Esophagus mucosa (tissue), 1 donor: ENCODE measurements around the gene ANLN. TPM values are rescaled to one million over a fixed set of nuclear protein-coding genes. Genes with fewer than 3 reads are reported as not detected.
"Not testable (repeated sequence)": the region's sequence is repeated elsewhere in the genome, so short reads cannot be mapped to it uniquely, and the experiment has no call there.

Experiments used
- ATAC-seq: fragments of 200-7000 bp; cut with Tn5 transposase; one replicate; pipeline ENCODE4 v1.9.1; 2020
- total RNA-seq: library from RNA; stranded (reverse); gene quantifications from one replicate; pipeline ENCODE4 v1.2.4, GENCODE V29; 2023
- donor health status: DM: yes; HTN: yes; CAD: no.

ANLN gene
- total RNA-seq, 1 donor from 2014 or later, result 43.2 TPM

DNA sequence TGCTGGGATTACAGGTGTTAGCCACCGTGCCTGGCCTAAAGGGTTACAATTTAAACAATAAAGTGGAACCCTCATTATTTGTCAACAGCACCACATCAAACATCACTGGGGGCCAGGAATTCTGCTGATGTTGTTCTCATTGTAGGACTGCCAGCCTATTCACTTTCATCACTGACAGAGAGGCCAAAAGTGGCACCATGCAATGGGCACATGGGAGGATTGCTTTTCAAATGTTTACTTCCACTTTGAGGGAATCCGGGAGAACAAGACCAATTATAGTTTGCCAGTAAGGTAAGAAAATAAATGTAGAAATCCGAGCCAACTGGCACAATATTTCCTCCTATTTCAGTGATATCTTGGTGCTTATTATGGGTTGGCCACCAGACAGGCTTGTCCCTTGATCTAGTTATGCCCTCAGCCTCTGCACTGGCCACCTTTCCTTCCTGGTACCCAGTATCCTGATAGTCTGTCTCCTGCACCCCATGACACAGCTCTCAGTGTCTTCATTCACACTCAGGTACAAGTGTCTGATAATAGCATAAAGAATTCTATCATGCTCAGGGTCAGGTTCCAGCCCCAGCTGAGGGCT, 82.6 kb downstream of the ANLN start:
- ATAC-seq, result no peak

DNA sequence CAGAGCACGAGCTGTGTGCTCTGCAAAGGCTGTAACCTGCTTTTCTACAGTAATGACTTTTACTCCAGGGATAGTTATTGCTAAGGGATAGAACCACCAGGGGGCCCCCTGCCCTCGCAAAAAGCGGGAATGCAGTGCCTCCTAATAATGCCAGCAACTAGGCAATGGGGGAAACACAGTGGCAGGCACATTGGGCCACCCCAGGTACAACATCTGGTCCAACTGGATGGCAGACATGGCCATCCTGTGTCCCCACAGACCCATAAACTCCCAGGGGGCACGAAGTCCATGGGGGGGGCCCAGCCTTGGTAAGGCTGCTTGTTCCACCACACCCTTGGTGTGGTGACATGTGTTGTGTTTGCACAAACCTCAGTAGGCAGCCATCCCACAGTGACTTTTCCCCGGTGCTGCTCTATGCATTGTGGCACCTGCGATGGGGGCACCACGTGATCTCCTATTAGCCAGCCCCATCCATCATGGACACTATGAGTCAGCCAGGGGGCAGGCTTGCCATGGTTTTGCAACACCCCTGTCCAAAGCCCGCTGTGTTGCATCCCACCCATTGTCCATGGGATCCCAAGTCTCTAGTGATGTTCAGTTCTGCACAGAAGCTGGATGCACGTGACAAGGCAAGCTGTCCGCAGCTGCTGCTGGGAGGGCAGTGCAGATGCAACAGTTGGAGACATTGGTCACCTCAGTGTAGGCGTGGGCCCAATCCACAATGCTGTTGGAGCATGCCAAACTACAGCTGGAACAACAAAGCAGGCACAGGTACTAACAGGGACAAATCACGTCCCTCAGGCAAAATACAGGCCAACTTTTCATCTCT, 84.0 kb downstream of the ANLN start:
- ATAC-seq, result peak; percentile 71

- ATAC-seq, result no peak
Measured at GRCh38 chr7:36474283-36475010, 84.8 kb downstream of the ANLN start.

- no peak for ATAC-seq
Measured at GRCh38 chr7:36475011-36475342, 85.3 kb downstream of the ANLN start.

- ATAC-seq, result no peak
Measured at GRCh38 chr7:36475381-36475780, 85.7 kb downstream of the ANLN start.

DNA sequence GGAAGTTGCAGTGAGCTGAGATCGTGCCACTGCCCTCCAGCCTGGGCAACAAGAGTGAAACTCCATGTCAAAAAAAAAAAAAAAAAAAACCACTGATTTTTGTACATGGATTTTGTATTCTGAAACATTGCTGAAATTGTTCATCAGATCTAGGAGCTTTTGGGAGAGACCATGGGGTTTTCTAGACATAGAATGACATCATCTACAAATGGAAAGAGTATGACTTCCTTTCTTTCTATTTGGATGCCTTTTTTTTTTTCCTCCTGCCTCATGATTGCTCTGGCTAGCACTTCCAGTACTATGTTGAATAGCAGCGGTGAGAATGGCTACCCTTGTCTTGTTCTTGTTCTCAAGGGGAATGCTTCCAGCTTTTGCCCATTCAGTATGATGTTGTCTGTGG, 89.1 kb downstream of the ANLN start:
- no peak for ATAC-seq

DNA sequence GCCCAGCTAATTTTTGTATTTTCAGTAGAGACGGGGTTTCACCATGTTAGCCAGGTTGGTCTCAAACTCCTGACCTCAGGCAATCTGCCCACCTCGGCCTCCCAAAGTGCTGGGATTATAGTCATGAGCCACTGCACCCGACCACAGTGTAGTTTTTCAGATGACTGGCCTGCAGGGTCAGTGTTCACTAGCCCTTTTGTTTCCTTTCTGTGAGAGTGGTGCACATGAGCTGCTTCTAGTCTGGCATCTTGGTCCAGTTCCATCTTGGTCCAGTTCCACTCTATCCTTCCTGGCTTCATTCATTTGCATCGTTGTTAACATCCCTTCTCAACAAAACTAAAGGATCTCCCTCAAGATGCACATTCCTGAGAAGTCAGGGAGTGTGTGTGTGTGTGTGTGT, 94.2 kb downstream of the ANLN start:
- not testable (repeated sequence) for ATAC-seq

- no peak for ATAC-seq
Measured at GRCh38 chr7:36484265-36484664, 94.6 kb downstream of the ANLN start.

DNA sequence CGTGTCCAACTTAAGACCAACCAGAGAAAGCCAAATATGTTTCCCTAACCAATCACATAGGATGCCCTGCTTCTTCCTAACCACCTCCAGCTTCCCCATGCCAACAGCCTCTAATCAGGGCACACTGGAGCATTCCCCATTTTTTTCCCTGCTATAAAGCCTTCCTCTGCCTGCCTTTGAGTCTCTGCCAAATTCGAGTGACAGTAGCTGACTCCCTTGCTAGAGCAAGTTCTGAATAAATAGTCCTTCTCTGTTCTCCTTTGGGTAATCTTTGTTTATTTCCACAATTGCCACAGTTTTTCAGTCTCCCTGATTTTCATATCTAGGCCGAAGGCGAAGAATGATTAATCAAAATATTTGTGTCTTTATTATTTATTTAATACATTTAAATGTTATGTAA, 96.7 kb downstream of the ANLN start:
- no peak for ATAC-seq

DNA sequence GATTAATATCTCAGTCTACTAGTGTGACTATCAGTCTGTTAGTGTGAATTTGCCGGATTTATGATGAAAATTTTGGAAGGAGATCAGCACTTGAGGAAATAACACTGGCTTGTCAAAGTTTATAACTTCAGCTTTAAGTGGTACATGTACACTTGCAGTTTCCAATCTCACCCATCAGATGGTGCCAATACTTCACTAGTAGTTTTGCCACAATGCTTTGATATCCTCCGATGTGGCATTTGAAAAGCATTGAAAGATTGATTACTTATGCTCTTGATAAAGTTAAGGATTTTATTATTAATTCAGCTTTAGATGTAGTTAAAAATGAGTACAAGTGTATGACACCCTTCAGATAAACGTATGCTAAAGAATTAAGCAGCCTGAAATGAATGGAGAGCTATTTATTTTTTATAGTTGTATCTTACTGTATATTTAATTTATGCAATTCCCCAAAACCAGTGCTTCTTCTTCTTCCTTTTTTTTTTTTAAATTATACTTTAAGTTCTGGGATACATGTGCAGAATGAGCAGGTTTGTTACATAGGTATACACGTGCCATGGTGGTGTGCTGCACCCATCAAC, 98.2 kb downstream of the ANLN start:
- ATAC-seq, result peak; percentile 76

DNA sequence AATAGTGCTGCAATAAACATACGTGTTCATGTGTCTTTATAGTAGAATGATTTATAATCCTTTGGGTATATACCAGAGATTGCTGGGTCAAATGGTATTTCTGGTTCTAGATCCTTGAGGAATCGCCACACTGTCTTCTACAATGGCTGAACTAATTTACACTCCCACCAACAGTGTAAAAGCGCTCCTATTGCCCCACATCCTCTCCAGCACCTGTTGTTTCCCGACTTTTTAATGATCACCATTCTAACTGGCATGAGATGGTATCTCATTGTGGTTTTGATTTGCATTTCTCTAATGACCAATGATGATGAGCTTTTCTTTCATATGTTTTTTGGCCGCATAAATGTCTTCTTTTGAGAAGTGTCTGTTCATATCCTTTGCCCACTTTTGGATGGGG, 99.0 kb downstream of the ANLN start:
- ATAC-seq, result not testable (repeated sequence)

DNA sequence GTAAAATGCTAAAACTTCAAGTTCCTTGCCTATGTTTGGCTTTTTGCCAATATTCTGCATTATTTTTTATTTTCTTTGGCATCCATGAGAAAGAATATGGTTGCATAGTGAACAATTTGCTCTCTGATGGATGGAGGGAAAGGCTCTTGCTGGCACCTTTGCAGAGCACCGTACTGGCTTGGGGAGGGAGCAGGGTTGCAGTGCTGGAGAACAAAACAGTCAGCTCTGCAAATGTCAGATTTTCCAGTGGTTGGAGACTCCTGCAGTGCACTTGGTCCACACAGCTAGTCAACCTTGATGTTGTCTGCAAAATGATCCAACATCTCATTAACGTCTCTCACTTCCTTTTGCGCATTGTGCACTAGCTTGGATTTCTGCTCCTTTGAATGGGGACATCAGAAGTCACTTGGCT, 100.8 kb downstream of the ANLN start:
- no peak for ATAC-seq

GRCh38 chr7:36491317-36491716, 101.7 kb downstream of the ANLN start:
- ATAC-seq, result no peak

DNA sequence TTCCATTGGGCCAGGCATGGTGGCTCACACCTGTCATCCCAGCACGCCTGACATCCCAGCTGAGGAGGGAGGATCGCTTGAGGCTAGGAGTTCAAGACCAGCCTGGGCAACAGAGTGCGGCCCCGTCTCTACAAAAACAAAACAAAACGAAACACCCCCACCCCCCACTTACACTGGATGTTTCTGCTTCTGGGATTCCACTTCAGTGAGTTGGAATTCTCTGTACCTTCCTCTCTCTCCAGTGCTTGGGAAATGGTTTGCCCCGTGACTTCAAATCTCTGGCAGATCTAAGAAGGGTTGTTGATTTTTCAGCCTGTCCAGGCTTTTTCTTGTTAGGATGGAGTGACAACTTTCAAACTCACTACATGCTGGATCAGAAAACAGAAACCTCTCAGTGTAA, 106.9 kb downstream of the ANLN start:
- no peak for ATAC-seq

DNA sequence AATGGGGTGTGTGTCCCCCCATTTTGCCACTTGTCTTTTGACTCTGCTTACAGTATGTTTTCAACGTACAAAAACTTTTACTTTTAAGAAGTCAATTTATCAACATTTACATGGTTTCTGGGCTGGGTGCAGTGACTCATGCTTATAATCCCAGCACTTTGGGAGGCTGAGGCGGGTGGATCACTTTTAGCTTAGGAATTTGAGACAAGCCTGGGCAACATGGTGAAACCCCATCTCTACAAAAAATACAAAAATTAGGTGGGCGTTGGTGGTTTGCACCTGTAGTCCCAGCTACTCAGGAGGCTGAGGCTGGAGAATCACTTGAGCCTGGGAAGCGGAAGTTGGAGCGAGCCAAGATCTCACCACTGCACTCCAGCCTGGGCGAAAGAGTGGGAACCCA, 107.5 kb downstream of the ANLN start:
- ATAC-seq, result peak; percentile 83

GRCh38 chr7:36497775-36498174, 108.1 kb downstream of the ANLN start:
- ATAC-seq, result peak; percentile 88

Other genes starting within 250 kb of the ANLN start
- 2.9 TPM for gene EEPD1, start 236.6 kb upstream of the ANLN start, total RNA-seq